ENCODE data around the gene ACOD1. TPM values are rescaled to one million over a fixed set of nuclear protein-coding genes. Genes with fewer than 3 reads are reported as not detected.

Gene ACOD1
- total RNA-seq, 1 donor from 2014 or later = not detected

DNA sequence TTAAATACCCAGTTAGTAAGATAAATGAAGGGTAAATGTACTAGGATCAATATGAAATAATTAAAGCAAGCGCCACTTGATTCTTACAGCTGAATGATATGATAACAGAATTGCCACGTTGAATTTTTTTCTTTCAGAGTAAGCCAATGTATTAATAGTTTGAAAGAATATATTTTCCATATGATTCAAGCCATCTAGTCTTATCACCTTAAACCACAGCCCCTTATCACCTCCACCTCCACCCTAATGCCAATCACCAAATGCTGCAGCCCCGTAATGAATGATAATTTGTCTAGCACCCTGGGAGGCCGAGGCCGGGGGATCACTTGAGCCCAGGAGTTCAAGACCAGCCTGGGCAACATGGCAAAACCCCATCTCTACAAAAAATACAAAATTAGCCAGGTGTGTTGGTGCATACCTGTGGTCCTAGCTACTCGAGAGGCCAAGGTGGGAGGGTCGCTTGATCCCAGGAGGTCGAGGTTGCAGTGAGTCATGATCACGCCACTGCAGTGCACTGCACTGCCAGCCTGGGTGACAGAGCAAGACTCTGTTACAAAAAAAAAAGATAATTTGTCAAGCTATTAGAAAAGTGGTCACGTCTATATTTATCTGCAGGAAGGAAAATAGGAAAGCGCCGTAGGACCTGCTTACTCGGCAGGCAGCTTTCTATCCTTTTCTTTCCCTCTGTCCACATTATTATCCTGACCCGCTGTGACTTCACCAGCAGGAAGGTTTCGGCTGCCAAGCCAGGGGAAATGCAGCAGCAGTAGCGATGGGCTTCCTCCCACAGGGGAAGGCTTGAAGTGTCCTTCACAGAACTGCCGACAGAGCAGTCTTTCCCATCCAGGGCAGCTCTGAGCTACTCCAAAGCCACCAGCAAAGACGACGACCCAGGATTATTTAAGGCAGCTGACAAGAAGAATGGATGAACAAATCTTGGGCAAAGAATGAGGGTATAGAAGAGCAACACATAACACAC, 23.8 kb downstream of the ACOD1 start:
- no peak overlapping the region for H3K4me3 ChIP-seq
- no peak overlapping the region for H3K27ac ChIP-seq
- no peaks in the 10 kb centered on the region for H3K9me3 ChIP-seq
- no peak for DNase-seq
- no peaks in the 10 kb centered on the region for H3K4me1 ChIP-seq
- H3K27me3 ChIP-seq (ENCODE audit: low read depth) = no peaks in the 10 kb centered on the region
- H3K36me3 ChIP-seq = no peaks in the 10 kb centered on the region
- no peak for ATAC-seq
- intact Hi-C loops (cut with DNase I) = no loop called here
- TF ChIP-seq, protein P1, sequence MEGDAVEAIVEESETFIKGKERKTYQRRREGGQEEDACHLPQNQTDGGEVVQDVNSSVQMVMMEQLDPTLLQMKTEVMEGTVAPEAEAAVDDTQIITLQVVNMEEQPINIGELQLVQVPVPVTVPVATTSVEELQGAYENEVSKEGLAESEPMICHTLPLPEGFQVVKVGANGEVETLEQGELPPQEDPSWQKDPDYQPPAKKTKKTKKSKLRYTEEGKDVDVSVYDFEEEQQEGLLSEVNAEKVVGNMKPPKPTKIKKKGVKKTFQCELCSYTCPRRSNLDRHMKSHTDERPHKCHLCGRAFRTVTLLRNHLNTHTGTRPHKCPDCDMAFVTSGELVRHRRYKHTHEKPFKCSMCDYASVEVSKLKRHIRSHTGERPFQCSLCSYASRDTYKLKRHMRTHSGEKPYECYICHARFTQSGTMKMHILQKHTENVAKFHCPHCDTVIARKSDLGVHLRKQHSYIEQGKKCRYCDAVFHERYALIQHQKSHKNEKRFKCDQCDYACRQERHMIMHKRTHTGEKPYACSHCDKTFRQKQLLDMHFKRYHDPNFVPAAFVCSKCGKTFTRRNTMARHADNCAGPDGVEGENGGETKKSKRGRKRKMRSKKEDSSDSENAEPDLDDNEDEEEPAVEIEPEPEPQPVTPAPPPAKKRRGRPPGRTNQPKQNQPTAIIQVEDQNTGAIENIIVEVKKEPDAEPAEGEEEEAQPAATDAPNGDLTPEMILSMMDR (IDR thresholded peaks at IDR 0.05) = no peak

DNA sequence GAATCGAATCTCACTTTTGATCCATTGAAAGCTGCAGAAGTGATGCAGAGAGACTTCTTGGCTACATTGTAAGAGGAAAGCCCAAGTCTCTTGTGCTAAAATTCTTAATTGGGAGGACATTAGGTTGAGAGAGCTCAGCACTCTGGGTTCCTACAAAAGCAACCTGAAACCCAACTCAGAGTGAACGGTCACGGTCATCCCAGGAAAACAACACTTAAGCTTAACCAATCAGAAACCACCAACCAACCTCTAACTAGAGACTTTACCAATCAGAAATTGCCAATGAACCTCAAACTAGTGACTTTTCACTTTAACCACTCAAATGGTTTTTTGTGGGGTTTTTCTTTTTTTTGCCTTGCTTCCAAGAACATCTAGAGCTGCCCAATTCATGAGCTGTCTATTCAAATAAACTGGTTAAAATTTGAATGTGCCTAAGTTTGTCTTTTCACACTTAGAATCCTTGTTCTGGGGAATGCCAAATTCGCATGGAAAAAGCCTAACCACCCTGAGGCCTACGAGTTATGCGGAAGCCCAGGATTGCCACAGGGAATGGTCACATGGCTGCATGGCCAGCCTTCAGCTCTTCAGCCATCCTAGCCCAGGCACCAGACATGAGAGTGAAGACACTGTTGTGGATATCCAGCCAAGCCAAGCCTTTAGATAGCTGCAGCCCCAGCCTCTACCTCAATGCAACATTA, 25.8 kb downstream of the ACOD1 start:
- ATAC-seq (no peak), DNase-seq (no peak)
- Histone ChIP-seq H3K9me3 (no peaks in the 10 kb centered on the region), H3K4me3 (no peak overlapping the region), H3K4me1 (no peaks in the 10 kb centered on the region), H3K36me3 (no peaks in the 10 kb centered on the region), H3K27ac (no peak overlapping the region), H3K27me3 (ENCODE audit: low read depth) (no peaks in the 10 kb centered on the region)
- intact Hi-C loops (cut with DNase I) = no loop called here
- TF ChIP-seq, protein P1 (IDR thresholded peaks at IDR 0.05) = no peak

DNA sequence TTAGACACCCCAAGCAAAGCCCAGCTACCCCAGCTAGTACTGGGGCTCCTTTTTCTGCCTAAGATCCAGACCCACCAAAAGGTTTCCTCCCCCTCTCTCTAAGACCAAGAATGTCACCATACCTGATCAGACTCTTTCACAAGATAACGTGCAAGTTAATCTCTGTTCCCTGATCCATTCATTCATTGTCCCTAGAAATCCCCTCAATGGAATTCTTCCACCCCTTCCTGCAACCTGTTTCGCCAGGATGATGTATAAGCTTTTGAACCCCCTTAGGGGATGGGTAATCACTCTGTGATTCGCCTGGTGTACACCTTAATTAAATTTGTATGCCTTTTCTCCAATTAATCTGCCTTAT, 26.3 kb downstream of the ACOD1 start:
- DNase-seq = no peak

DNA sequence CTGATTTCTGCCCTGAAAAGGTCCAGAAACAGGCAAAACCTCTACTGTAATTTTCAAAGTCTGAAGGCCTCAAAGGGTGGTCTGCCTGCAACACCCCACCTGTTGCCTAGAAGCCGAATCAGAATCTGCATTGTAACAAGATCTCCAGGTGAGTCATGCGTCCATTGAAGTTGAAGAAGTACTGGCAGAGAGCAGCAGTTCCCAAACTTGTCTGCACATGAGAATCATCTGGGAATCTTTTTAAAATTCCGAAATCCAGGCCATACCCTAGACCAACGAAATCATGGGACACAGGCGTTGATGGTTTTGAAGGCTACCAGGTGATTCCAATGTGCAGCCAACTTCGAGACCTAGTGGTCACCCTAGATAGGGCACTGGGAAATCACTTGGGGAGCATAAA, 27.6 kb downstream of the ACOD1 start:
- H3K27me3 ChIP-seq (ENCODE audit: low read depth) = no peaks in the 10 kb centered on the region
- DNase-seq = no peak
- intact Hi-C loops (cut with DNase I) = no loop called here
- ATAC-seq = no peak
- H3K9me3 ChIP-seq = no peaks in the 10 kb centered on the region
- H3K4me1 ChIP-seq = peaks cover 10% of the 10 kb centered on the region
- H3K4me3 ChIP-seq = no peak overlapping the region
- H3K27ac ChIP-seq = no peak overlapping the region
- H3K36me3 ChIP-seq = no peaks in the 10 kb centered on the region
- TF ChIP-seq, protein P1 (IDR thresholded peaks at IDR 0.05) = no peak

More for the DNA sequence above, 26.3 kb downstream of the ACOD1 start:
- Histone ChIP-seq H3K4me3 (no peak overlapping the region), H3K27me3 (ENCODE audit: low read depth) (no peaks in the 10 kb centered on the region), H3K9me3 (no peaks in the 10 kb centered on the region), H3K36me3 (no peaks in the 10 kb centered on the region), H3K4me1 (peaks cover under 1% of the 10 kb centered on the region), H3K27ac (no peak overlapping the region)
- intact Hi-C loops (cut with DNase I) = no loop called here
- TF ChIP-seq, protein P1 (IDR thresholded peaks at IDR 0.05) = no peak
- no peak for ATAC-seq

DNA sequence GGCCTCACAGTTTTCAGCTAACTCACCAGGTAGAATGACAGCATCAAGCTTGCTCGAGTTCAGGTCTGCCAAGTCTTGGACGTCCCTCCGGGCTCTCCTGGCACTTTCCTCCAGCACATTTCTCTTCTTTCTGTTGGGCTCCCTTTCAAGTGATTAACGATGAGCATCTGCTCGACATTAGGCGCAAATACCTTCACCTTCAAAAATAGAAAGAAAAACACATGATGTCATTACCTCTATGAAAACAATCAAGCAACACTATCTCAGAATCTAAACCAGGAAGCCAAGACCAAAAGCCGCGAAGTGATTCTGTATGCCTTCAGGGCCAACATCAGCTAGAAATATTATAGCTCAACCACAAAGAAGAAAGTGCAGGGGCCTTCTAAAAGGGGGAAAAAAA, 28.2 kb downstream of the ACOD1 start:
- intact Hi-C loops (cut with DNase I) = no loop called here
- Histone ChIP-seq H3K27ac (no peak overlapping the region), H3K27me3 (ENCODE audit: low read depth) (peaks cover 5% of the 10 kb centered on the region), H3K4me3 (no peak overlapping the region), H3K9me3 (no peaks in the 10 kb centered on the region), H3K36me3 (no peaks in the 10 kb centered on the region), H3K4me1 (peaks cover 10% of the 10 kb centered on the region)
- TF ChIP-seq, protein P1 (IDR thresholded peaks at IDR 0.05) = no peak
- DNase-seq = no peak
- ATAC-seq = no peak
